ENCODE measurements around the gene CALHM4.

GRCh38 chr6:116513224-116513875 is 40.2 kb upstream of the CALHM4 start:
- no peak for TF ChIP-seq POLR2AphosphoS5 (IDR thresholded peaks at IDR 0.05)
- no peak for TF ChIP-seq POLR2A (IDR thresholded peaks at IDR 0.05)

Data from breast epithelium (tissue), 3 donors.